Stomach smooth muscle (tissue), 2 donors: ENCODE measurements around the gene RHOV.
"Not testable (repeated sequence)": the region's sequence is repeated elsewhere in the genome, so short reads cannot be mapped to it uniquely, and the experiment has no call there.

Source experiments
- H3K27ac ChIP-seq: one replicate; pipeline ENCODE4 v1.7.0; 2013; ENCODE audit warnings: mild to moderate bottlenecking, low read length, inconsistent platforms
- H3K27me3 ChIP-seq, 2 donors: one replicate each; pipeline ENCODE4 v1.7.0; 2013; ENCODE audit warnings: low read length in 2 of 2; ENCODE audit not compliant: insufficient read depth in 2 of 2, control insufficient read depth in 1 of 2
- H3K36me3 ChIP-seq, 2 donors: one replicate each; pipeline ENCODE4 v1.7.0; 2013; ENCODE audit warnings: low read length in 2 of 2; ENCODE audit not compliant: control insufficient read depth in 2 of 2, insufficient read depth in 2 of 2
- H3K4me1 ChIP-seq: one replicate; pipeline ENCODE4 v1.7.0; 2013; ENCODE audit warnings: low read length; ENCODE audit not compliant: control insufficient read depth, insufficient read depth
- H3K4me3 ChIP-seq, 2 donors: one replicate each; pipeline ENCODE4 v1.7.0; 2013; ENCODE audit warnings: low read length in 2 of 2
- H3K9ac ChIP-seq, 2 donors: one replicate each; pipeline ENCODE4 v1.7.0; 2013; ENCODE audit warnings: low read length in 2 of 2, mild to moderate bottlenecking in 1 of 2
- H3K9me3 ChIP-seq, 2 donors: one replicate each; pipeline ENCODE4 v1.7.0; 2013; ENCODE audit warnings: low read length in 2 of 2; ENCODE audit not compliant: control insufficient read depth in 2 of 2
- donor health status: healthy.
- donor health status: Pancreatic carcinoma.

The RHOV gene

GRCh38 chr15:40871749-40872617 is 2.1 kb downstream of the RHOV start:
- no peaks in the 10 kb centered on the region for H3K36me3 ChIP-seq
- no peak overlapping the region for H3K9ac ChIP-seq
- H3K9me3 ChIP-seq: no peaks in the 10 kb centered on the region
- peaks cover 16% of the 10 kb centered on the region in 2 donors for H3K27me3 ChIP-seq
- peaks cover 9% of the 10 kb centered on the region for H3K4me1 ChIP-seq
- no peak overlapping the region for H3K4me3 ChIP-seq
- no peak overlapping the region for H3K27ac ChIP-seq

DNA sequence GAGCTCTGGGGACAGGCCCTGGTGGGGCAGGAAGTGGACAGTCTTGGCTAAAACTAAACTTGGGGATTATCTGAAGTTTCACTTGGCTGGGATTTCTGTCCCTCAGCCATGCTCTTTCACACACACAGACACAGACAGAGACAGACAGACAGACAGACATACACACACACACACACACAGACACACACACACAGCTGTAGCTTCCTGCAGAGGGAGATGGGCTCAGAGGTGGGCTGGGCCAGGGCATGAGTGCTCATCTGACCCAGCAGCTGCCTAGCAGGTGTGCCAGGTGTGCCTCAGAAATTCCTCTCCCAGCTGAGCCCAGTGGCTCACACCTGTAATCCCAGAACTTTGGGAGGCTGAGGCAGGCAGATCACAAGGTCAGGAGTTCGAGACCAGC is 3.3 kb downstream of the RHOV start:
- Histone ChIP-seq H3K27ac (no peak overlapping the region), H3K9ac (no peak overlapping the region), H3K9me3 (no peaks in the 10 kb centered on the region), H3K4me3 (no peak overlapping the region), H3K27me3 (peaks cover 16 to 22% of the 10 kb centered on the region in 2 donors), H3K36me3 (no peaks in the 10 kb centered on the region), H3K4me1 (peaks cover 9% of the 10 kb centered on the region)

GRCh38 chr15:40869686-40870085 is 4.3 kb downstream of the RHOV start:
- peaks cover 9% of the 10 kb centered on the region for H3K4me1 ChIP-seq
- H3K27ac ChIP-seq: no peak overlapping the region
- no peaks in the 10 kb centered on the region for H3K36me3 ChIP-seq
- no peak overlapping the region for H3K9ac ChIP-seq
- H3K4me3 ChIP-seq: no peak overlapping the region
- H3K9me3 ChIP-seq: no peaks in the 10 kb centered on the region
- H3K27me3 ChIP-seq: peaks cover 16 to 22% of the 10 kb centered on the region in 2 donors

DNA sequence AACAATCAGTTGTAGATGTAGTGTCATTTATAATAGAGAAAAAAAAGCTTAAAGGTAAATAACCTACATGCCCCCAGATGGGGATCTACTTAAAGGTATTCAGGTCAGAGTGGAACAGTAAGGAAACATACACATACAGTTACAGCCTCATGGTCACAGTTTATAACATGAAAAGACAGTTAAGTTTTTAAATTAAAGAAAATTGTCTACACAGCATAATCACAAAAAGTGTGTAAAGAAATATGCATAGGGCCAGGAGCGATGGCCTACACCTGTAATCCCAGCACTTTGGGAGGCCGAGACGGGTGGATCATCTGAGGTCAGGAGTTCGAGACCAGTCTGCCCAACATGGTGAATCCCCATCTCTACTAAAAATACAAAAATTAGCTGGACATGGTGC is 6.8 kb downstream of the RHOV start:
- Histone ChIP-seq H3K4me3 (no peak overlapping the region), H3K9ac (no peak overlapping the region), H3K27ac (no peak overlapping the region), H3K9me3 (no peaks in the 10 kb centered on the region), H3K36me3 (no peaks in the 10 kb centered on the region), H3K27me3 (peaks cover 10 to 11% of the 10 kb centered on the region in 2 donors), H3K4me1 (no peaks in the 10 kb centered on the region)

GRCh38 chr15:40863660-40864270 is 10.3 kb downstream of the RHOV start:
- H3K27me3 ChIP-seq: peaks cover 10 to 14% of the 10 kb centered on the region in 2 donors
- H3K36me3 ChIP-seq: no peaks in the 10 kb centered on the region
- no peak overlapping the region for H3K4me3 ChIP-seq
- no peaks in the 10 kb centered on the region for H3K9me3 ChIP-seq
- H3K9ac ChIP-seq: no peak overlapping the region
- H3K27ac ChIP-seq: no peak overlapping the region
- H3K4me1 ChIP-seq: no peaks in the 10 kb centered on the region

GRCh38 chr15:40861147-40861546 is 12.9 kb downstream of the RHOV start:
- H3K9me3 ChIP-seq, H3K4me1 ChIP-seq, H3K4me3 ChIP-seq, H3K27ac ChIP-seq, H3K36me3 ChIP-seq, H3K9ac ChIP-seq: not testable (repeated sequence)
- H3K27me3 ChIP-seq: peaks cover 13 to 16% of the 10 kb centered on the region in 2 donors

DNA sequence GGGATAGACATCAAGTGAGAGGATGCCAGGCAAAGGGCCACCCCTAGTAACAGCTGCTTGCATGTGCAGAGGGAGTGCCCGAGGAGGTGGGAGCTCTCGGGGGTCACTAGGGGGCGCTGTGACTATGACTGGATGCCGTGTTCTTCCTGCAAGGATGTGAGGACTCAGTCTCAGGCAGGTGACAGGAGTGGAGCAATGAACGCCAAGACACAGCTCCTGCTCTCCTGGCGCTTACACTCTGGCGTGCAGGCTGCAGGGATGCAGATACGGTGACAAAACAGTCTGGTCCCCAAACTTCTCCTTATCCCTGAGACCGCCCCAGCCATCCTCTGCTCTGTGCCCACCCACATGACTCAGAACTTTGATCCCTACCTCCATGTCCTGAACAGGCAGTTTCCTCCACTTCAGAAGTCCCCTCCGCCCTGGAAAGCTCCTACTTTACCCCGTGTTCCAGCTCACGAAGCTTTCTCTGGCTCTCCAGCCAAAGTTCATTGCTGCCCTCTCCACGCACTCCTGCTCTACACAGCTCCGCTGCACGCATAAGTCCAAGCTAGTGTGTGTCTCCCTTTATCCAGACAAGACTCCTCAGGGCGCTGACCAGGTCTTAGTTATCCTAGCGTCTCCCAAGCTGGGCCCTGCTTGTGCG is 14.7 kb downstream of the RHOV start:
- Histone ChIP-seq H3K9ac (no peak overlapping the region), H3K27me3 (peaks cover 6 to 16% of the 10 kb centered on the region in 2 donors), H3K4me1 (peaks cover 4% of the 10 kb centered on the region), H3K27ac (no peak overlapping the region), H3K36me3 (no peaks in the 10 kb centered on the region), H3K4me3 (no peak overlapping the region), H3K9me3 (no peaks in the 10 kb centered on the region)

- Histone ChIP-seq H3K27me3 (peaks cover 4 to 13% of the 10 kb centered on the region in 2 donors), H3K27ac (no peak overlapping the region), H3K4me3 (no peak overlapping the region), H3K4me1 (peaks cover 4% of the 10 kb centered on the region), H3K9me3 (no peaks in the 10 kb centered on the region), H3K36me3 (no peaks in the 10 kb centered on the region), H3K9ac (no peak overlapping the region)
Observed at GRCh38 chr15:40858706-40859105, 15.3 kb downstream of the RHOV start.

DNA sequence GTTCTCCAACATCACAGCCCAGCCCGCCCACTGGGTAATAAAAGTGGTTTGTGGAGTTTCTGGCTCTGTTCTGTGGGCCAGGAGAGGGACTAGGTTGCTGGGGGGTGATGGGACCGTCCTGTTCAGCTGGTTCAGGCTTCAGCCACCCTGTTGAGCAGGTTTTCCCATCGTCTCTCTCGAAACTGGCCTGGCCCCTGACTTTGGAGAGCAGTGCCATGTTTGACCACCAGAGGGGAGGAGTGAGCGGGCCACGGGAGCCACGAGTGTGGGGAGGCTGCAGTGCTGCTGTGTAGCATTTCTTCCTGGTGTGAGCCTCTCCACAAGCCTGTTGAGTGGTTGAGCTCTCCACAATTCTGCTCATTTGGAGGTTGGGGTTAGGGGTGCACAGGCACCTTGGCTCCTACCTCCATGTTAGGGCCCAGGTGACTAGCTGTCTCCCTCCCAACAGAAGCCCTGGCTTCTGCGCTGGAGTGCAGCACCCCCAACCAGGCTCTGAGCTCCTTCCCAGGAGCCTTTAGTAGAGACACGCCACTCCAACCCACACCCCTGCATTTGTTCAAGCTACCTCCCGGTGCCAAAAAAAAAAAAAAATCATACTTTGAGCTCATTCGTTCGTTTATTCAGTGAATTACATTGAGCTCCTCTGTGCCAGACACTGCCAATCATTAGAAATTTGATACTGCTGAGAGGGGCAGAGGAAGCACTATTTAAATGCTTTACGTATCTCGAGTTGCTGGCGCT is 16.3 kb downstream of the RHOV start:
- no peak overlapping the region for H3K9ac ChIP-seq

GRCh38 chr15:40856746-40857145 is 17.3 kb downstream of the RHOV start:
- peaks cover 4% of the 10 kb centered on the region for H3K4me1 ChIP-seq
- no peaks in the 10 kb centered on the region for H3K9me3 ChIP-seq
- H3K36me3 ChIP-seq: no peaks in the 10 kb centered on the region
- no peak overlapping the region for H3K27ac ChIP-seq
- H3K27me3 ChIP-seq: peaks cover 4 to 14% of the 10 kb centered on the region in 2 donors
- no peak overlapping the region for H3K9ac ChIP-seq
- no peak overlapping the region for H3K4me3 ChIP-seq

More for the DNA sequence above, 16.3 kb downstream of the RHOV start:
- H3K36me3 ChIP-seq: no peaks in the 10 kb centered on the region
- H3K27me3 ChIP-seq: peaks cover 4 to 14% of the 10 kb centered on the region in 2 donors
- H3K9me3 ChIP-seq: no peaks in the 10 kb centered on the region
- H3K27ac ChIP-seq: no peak overlapping the region
- peak overlapping the region in 1 of 2 donors; percentile 29 for H3K4me3 ChIP-seq
- peaks cover 4% of the 10 kb centered on the region for H3K4me1 ChIP-seq
